Measurements from ENCODE around the gene ZMYND10.

GRCh38 chr3:50318163-50318562 is 27.4 kb downstream of the ZMYND10 start:
- no peak for TF ChIP-seq CTCF (IDR thresholded peaks at IDR 0.05)
- TF ChIP-seq PRDM15 (CRISPR knock-in tag; IDR thresholded peaks at IDR 0.05), result no peak
- TF ChIP-seq STAT6 (CRISPR knock-in tag; conservative IDR thresholded peaks at IDR 0.05; ENCODE audit: low read depth), result no peak
- no peak for TF ChIP-seq ESRRA (CRISPR knock-in tag; IDR thresholded peaks at IDR 0.05; ENCODE audit: borderline replicate concordance)
- TF ChIP-seq SP1 (CRISPR knock-in tag; conservative IDR thresholded peaks at IDR 0.05), result no peak
- TF ChIP-seq CREB1 (CRISPR knock-in tag; IDR thresholded peaks at IDR 0.05), result no peak
- TF ChIP-seq ATF2 (CRISPR knock-in tag; IDR thresholded peaks at IDR 0.05; ENCODE audit: borderline replicate concordance, low read depth), result no peak
- TF ChIP-seq ELF4 (CRISPR knock-in tag; IDR thresholded peaks at IDR 0.05; ENCODE audit: low read depth), result no peak
- TF ChIP-seq RELA (CRISPR knock-in tag; IDR thresholded peaks at IDR 0.05; ENCODE audit: borderline replicate concordance), result no peak
- TF ChIP-seq PREB (CRISPR knock-in tag; IDR thresholded peaks at IDR 0.05; ENCODE audit: borderline replicate concordance), result no peak

Measured in WTC11 (cell line).